ENCODE measurements around the gene COP1. TPM values are rescaled to one million over a fixed set of nuclear protein-coding genes. Genes with fewer than 3 reads are reported as not detected.
"Not testable (repeated sequence)": the region's sequence is repeated elsewhere in the genome, so short reads cannot be mapped to it uniquely, and the experiment has no call there.

COP1 gene
- total RNA-seq, 2 donors from 2014 or later = 21.4 to 23.1 TPM

DNA sequence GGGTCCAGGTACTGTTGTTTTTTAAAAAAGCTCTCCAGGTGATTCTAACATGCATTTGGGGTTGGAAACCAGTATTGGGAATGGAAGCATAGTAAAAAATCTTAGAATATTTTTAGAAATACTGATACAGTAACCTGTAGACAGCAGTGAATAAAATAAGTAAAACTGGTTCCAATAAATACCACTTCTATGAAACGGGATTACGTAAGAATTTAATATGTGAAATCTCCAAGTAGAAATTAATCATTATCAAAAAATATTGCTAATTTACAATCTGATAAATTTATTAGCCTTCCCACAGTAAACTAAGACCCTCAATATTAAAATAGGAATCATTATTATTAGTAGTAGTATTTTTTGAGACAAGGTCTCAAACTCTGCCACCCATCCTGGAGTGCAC is 177.5 kb downstream of the COP1 start:
- no peaks in the 10 kb centered on the region for H3K27me3 ChIP-seq
- no peak overlapping the region for H3K4me3 ChIP-seq
- H3K4me1 ChIP-seq = peaks cover 0 to 3% of the 10 kb centered on the region in 2 donors
- TF ChIP-seq, protein P1, sequence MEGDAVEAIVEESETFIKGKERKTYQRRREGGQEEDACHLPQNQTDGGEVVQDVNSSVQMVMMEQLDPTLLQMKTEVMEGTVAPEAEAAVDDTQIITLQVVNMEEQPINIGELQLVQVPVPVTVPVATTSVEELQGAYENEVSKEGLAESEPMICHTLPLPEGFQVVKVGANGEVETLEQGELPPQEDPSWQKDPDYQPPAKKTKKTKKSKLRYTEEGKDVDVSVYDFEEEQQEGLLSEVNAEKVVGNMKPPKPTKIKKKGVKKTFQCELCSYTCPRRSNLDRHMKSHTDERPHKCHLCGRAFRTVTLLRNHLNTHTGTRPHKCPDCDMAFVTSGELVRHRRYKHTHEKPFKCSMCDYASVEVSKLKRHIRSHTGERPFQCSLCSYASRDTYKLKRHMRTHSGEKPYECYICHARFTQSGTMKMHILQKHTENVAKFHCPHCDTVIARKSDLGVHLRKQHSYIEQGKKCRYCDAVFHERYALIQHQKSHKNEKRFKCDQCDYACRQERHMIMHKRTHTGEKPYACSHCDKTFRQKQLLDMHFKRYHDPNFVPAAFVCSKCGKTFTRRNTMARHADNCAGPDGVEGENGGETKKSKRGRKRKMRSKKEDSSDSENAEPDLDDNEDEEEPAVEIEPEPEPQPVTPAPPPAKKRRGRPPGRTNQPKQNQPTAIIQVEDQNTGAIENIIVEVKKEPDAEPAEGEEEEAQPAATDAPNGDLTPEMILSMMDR (IDR thresholded peaks at IDR 0.05) = no peak
- DNase-seq (ENCODE audit: low spot score) = no peak
- H3K27ac ChIP-seq = no peak overlapping the region
- H3K36me3 ChIP-seq = peaks cover 9% of the 10 kb centered on the region
- H3K9me3 ChIP-seq = no peaks in the 10 kb centered on the region

DNA sequence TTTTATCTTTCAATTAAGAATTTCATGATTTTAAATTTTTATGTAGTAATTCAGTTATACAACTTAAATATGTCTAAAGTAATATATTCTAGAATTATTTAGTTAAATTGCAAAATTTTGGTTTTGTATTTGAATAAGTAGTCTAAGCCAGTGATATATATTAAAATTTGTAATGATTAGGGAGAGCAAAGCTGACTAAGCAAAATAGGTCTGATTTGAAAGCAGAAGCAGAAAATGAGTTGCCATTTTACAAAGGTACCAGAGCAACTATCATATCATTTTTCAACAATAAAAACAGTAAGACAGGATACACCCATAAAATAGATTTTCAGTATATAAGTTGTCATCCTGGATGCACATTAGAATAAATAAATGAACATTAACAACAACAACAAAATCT is 177.9 kb downstream of the COP1 start:
- Histone ChIP-seq H3K36me3 (peaks cover 9% of the 10 kb centered on the region), H3K27me3 (no peaks in the 10 kb centered on the region), H3K9me3 (no peaks in the 10 kb centered on the region), H3K27ac (no peak overlapping the region), H3K4me3 (no peak overlapping the region), H3K4me1 (peaks cover 0 to 1% of the 10 kb centered on the region in 2 donors)
- DNase-seq (ENCODE audit: low spot score) = no peak
- TF ChIP-seq, protein P1 (IDR thresholded peaks at IDR 0.05) = no peak

DNA sequence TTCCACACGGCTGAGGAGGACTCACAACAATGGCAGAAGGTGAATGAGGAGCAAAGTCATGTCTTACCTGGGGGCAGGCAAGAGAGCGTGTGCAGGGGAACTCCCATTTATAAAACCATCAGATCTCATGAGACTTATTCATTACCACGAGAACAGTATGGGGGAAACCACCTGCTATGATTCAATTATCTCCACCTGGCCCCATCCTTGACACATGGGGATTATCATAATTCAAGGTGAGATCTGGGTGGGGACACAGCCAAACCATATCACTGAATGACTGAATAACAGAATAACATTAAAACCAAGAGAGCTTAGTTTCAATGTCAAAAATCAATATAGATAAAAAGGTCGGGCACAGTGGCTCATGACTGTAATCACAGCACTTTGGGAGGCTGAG is 179.2 kb downstream of the COP1 start:
- not testable (repeated sequence) for H3K4me1 ChIP-seq; H3K27me3 ChIP-seq; H3K27ac ChIP-seq; H3K9me3 ChIP-seq; H3K36me3 ChIP-seq; DNase-seq (ENCODE audit: low spot score); H3K4me3 ChIP-seq

DNA sequence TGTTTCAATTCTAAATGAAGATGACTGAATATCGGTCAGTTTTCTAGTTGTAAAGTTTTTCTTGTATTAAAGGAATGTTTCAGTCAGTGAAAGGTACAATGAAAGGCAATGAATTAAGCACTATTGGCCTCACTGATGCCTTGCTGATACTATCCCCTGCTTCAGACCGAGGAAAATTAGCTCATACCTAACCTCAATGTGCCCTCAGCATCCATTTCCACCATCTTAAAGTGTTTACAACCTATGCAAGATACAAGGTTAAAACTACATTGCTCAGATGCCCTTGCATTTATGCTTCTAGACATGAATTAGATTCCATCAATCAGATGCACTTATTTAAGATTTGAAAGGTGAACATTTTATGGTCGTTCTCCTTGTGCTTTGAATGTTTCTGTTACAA is 184.5 kb downstream of the COP1 start:
- Histone ChIP-seq H3K36me3 (peaks cover 9% of the 10 kb centered on the region), H3K27me3 (no peaks in the 10 kb centered on the region), H3K27ac (no peak overlapping the region), H3K9me3 (no peaks in the 10 kb centered on the region), H3K4me3 (no peak overlapping the region), H3K4me1 (no peaks in the 10 kb centered on the region)
- TF ChIP-seq, protein P1 (IDR thresholded peaks at IDR 0.05) = no peak
- DNase-seq (ENCODE audit: low spot score) = no peak

DNA sequence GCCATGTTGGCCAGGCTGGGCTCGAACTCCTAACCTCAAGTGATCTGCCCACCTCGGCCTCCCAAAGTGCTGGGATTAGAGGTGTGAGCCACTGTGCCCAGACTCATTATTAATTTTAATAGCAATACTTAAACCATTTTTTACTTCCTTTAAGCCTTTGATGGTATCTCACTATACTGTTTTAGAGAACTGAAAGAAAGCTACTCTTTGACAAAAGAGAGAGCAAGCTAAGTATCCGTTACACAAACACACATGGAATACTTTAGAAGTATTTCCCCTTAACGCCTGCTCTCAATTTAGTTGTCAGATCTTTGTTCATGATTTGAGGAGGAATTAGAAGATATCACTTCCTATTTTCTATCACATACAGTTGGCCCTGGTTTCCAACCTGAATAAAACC is 189.4 kb downstream of the COP1 start:
- no peaks in the 10 kb centered on the region for H3K9me3 ChIP-seq
- H3K4me3 ChIP-seq = no peak overlapping the region
- no peaks in the 10 kb centered on the region for H3K27me3 ChIP-seq
- no peak overlapping the region for H3K27ac ChIP-seq
- TF ChIP-seq, protein P1 (IDR thresholded peaks at IDR 0.05) = no peak
- no peak for DNase-seq (ENCODE audit: low spot score)
- H3K36me3 ChIP-seq = peaks cover 4% of the 10 kb centered on the region
- H3K4me1 ChIP-seq = no peaks in the 10 kb centered on the region

DNA sequence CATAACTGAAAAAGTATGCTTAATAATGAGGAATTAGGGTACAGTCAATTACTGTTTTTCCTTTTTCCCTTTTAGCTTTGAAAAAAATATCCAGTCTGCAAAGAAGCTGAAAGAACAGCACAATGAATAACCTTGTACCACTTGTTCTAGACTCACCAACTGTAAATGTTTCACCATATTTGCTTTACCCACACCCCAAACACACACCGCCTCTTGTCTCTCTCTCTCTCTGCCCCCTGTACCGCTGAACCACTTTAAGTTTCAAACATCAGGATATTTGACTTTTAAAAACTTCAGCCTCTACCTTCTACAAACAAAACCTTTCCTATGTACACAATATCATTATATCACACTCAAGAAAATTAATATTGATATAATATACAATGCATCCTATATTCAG is 197.1 kb downstream of the COP1 start:
- DNase-seq (ENCODE audit: low spot score) = no peak
- TF ChIP-seq, protein P1 (IDR thresholded peaks at IDR 0.05) = no peak
- Histone ChIP-seq H3K27me3 (no peaks in the 10 kb centered on the region), H3K36me3 (peaks cover 4% of the 10 kb centered on the region), H3K27ac (no peak overlapping the region), H3K9me3 (no peaks in the 10 kb centered on the region), H3K4me3 (no peak overlapping the region), H3K4me1 (no peaks in the 10 kb centered on the region)

DNA sequence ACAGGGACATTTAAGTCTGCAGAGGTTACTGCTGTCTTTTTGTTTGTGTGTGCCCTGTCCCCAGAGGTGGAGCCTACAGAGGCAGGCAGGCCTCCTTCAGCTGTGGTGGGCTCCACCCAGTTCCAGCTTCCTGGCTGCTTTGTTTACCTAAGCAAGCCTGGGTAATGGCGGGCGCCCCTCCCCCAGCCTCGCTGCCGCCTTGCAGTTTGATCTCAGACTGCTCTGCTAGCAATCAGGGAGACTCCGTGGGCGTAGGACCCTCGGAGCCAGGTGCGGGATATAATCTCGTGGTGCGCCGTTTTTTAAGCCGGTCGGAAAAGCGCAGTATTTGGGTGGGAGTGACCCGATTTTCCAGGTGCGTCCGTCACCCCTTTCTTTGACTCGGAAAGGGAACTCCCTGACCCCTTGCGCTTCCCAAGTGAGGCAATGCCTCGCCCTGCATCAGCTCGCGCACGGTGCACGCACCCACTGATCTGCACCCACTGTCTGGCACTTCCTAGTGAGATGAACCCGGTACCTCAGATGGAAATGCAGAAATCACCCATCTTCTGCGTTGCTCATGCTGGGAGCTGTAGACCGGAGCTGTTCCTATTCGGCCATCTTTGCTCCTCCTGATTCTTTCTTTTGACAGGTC is 199.2 kb downstream of the COP1 start:
- H3K27ac ChIP-seq; H3K36me3 ChIP-seq; DNase-seq (ENCODE audit: low spot score); H3K4me3 ChIP-seq; H3K4me1 ChIP-seq; H3K9me3 ChIP-seq; H3K27me3 ChIP-seq: not testable (repeated sequence)

DNA sequence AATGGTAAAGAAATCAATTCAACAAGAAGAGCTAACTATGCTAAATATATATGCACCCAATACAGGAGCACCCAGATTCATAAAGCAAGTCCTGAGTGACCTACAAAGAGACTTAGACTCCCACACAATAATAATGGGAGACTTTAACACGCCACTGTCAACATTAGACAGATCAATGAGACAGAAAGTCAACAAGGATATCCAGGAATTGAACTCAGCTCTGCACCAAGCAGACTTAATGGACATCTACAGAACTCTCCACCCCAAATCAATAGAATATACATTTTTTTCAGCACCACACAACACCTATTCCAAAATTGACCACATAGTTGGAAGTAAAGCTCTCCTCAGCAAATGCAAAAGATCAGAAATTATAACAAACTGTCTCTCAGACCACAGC is 212.4 kb downstream of the COP1 start:
- H3K4me1 ChIP-seq; H3K36me3 ChIP-seq; H3K9me3 ChIP-seq; H3K4me3 ChIP-seq; H3K27ac ChIP-seq; DNase-seq (ENCODE audit: low spot score); H3K27me3 ChIP-seq: not testable (repeated sequence)

DNA sequence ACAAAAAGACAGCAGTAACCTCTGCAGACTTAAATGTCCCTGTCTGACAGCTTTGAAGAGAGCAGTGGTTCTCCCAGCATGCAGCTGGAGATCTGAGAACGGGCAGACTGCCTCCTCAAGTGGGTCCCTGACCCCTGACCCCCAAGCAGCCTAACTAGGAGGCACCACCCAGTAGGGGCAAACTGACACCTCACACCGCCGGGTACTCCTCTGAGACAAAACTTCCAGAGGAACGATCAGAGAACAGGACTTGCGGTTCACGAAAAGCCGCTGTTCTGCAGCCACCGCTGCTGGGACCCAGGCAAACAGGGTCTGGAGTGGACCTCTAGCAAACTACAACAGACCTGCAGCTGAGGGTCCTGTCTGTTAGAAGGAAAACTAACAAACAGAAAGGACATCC is 214.3 kb downstream of the COP1 start:
- H3K27ac ChIP-seq; DNase-seq (ENCODE audit: low spot score); H3K9me3 ChIP-seq: not testable (repeated sequence)

DNA sequence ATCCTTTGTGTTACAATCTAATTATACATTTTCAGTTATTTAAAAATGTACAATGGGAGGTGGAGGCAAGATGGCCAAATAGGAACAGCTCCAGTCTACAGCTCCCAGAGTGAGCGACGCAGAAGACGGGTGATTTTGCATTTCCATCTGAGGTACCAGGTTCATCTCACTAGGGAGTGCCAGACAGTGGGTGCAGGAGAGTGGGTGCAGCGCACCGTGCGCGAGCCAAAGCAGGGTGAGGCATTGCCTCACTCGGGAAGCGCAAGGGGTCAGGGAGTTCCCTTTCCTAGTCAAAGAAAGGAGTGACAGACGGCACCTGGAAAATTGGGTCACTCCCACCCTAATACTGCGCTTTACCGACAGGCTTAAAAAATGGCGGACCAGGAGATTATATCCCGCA is 214.9 kb downstream of the COP1 start:
- not testable (repeated sequence) for DNase-seq (ENCODE audit: low spot score); H3K36me3 ChIP-seq; H3K27me3 ChIP-seq; H3K4me3 ChIP-seq; H3K4me1 ChIP-seq; H3K9me3 ChIP-seq; H3K27ac ChIP-seq

More for the DNA sequence above, 214.3 kb downstream of the COP1 start:
- H3K36me3 ChIP-seq, H3K4me1 ChIP-seq, H3K27me3 ChIP-seq, H3K4me3 ChIP-seq: not testable (repeated sequence)

All from right atrium auricular region (tissue), 2 donors.